ENCODE measurements around the gene LSM11.

DNA sequence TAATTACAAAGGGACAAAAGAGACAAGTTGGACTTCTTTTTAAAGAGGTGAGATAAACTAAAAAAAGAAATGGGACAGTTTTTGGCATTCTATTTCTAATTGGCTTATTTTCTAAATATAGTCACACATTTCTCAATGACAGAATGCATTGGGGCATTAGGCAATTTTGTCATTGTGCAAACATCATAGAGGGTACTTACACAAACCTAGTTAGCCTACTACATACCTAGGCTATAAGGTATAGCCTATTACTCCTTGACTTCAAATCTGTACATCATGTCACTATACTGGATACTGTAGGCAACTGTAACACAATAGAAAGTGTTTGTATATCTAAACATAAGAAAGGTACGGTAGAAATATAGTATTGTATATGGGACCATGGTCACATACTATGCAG, 56.1 kb downstream of the LSM11 start:
- no peak for TF ChIP-seq POLR2AphosphoS5 (IDR thresholded peaks at IDR 0.05; ENCODE audit: borderline replicate concordance, low read depth, low read length)
- TF ChIP-seq EZH2 (IDR thresholded peaks at IDR 0.05): no peak
- TF ChIP-seq FOXP2 (optimal IDR thresholded peaks at IDR 0.05; ENCODE audit: control extremely low read depth, extremely low read length, insufficient read depth): no peak
